HL-60 (cell line): ENCODE data around the gene TMEM176B.

Experiments used
- DNase-seq, 2 experiments: peaks; one replicate each; pipeline ENCODE4 v3.0.0-alpha.2; 2010 to 2020; ENCODE audit warnings: low read depth in 1 of 2, low spot score in 1 of 2
- H3K27ac ChIP-seq: fragments of 250-450 bp; sonication (Bioruptor Pico); replicated peaks from 2 replicates; pipeline ENCODE4 v1.5.1; 2020; ENCODE audit warnings: mild to moderate bottlenecking, moderate library complexity
- H3K27me3 ChIP-seq: fragments of 250-450 bp; sonication (Bioruptor Pico); 2 replicates; pipeline ENCODE4 v1.5.1; 2021; ENCODE audit warnings: mild to moderate bottlenecking, moderate library complexity; ENCODE audit not compliant: insufficient read depth, poor library complexity, severe bottlenecking
- H3K4me3 ChIP-seq: replicated peaks from 2 replicates; pipeline ENCODE4 v1.5.1; 2011; ENCODE audit warnings: mild to moderate bottlenecking, control low read depth, low read length; ENCODE audit not compliant: insufficient read depth
- GABPA ChIP-seq: IDR thresholded peaks from 2 replicates; pipeline ENCODE4 v1.6.1; 2012; ENCODE audit warnings: low read depth
- POLR2AphosphoS5 ChIP-seq: IDR thresholded peaks from 2 replicates; pipeline ENCODE4 v1.6.1; 2012; ENCODE audit warnings: low read depth
- REST ChIP-seq: IDR thresholded peaks from 2 replicates; pipeline ENCODE4 v1.6.1; 2012; ENCODE audit warnings: low read depth; ENCODE audit not compliant: insufficient replicate concordance
- SPI1 ChIP-seq: IDR thresholded peaks from 2 replicates; pipeline ENCODE4 v1.6.1; 2012; ENCODE audit warnings: low read depth, mild to moderate bottlenecking, borderline replicate concordance
- TF ChIP-seq, protein P1 (sequence below): IDR thresholded peaks from one replicate; pipeline ENCODE4 v1.5.1; 2011; ENCODE audit warnings: low read length, control low read depth, inconsistent platforms; ENCODE audit not compliant: insufficient read depth

Gene TMEM176B

GRCh38 chr7:150800581-150801241 is 547 bp upstream of the TMEM176B start, which contains the start of gene TMEM176A:
TMEM176A (plus strand) TSS chr7:150800769; CDS start chr7:150801551, 782 bp downstream.
- Histone ChIP-seq H3K27me3 (peaks cover 24% of the 10 kb centered on the region), H3K4me3 (no peak within 1 kb of the TSS), H3K27ac (no peak within 1 kb of the TSS)
- DNase-seq = no peak
- TF ChIP-seq POLR2AphosphoS5 = no peak
- no peak for TF ChIP-seq SPI1
- no peak for TF ChIP-seq GABPA
- TF ChIP-seq REST = no peak

DNA sequence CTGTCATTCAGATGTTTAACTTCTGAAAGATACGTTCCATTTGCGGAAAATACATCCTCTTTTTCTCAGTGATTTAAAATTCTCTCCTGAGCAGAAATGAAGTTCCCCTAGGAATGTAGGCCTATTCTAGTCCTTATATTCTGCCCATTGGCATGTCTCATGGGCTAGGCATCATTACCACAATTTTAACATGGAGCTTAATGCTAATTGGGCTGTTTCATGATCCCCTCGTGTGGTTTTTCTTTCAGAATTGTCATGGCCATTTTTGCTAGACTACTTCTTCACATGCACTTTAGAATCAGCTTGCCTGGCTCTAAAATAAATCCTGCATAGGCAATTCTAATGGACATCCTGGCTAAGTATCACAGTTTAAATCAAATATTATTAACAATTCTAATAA is 1.0 kb downstream of the TMEM176B start:
- H3K27me3 ChIP-seq = peaks cover 24% of the 10 kb centered on the region

GRCh38 chr7:150797661-150798060 is 2.5 kb downstream of the TMEM176B start:
- no peak overlapping the region for H3K4me3 ChIP-seq
- no peak for TF ChIP-seq GABPA
- TF ChIP-seq SPI1 = no peak
- TF ChIP-seq, protein P1, sequence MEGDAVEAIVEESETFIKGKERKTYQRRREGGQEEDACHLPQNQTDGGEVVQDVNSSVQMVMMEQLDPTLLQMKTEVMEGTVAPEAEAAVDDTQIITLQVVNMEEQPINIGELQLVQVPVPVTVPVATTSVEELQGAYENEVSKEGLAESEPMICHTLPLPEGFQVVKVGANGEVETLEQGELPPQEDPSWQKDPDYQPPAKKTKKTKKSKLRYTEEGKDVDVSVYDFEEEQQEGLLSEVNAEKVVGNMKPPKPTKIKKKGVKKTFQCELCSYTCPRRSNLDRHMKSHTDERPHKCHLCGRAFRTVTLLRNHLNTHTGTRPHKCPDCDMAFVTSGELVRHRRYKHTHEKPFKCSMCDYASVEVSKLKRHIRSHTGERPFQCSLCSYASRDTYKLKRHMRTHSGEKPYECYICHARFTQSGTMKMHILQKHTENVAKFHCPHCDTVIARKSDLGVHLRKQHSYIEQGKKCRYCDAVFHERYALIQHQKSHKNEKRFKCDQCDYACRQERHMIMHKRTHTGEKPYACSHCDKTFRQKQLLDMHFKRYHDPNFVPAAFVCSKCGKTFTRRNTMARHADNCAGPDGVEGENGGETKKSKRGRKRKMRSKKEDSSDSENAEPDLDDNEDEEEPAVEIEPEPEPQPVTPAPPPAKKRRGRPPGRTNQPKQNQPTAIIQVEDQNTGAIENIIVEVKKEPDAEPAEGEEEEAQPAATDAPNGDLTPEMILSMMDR = no peak
- no peak for TF ChIP-seq POLR2AphosphoS5
- TF ChIP-seq REST = no peak
- H3K27ac ChIP-seq = no peak overlapping the region
- DNase-seq = no peak
- peaks cover 24% of the 10 kb centered on the region for H3K27me3 ChIP-seq

More for the DNA sequence above, 1.0 kb downstream of the TMEM176B start:
- TF ChIP-seq SPI1 (no peak), GABPA (no peak), POLR2AphosphoS5 (no peak), REST (no peak)
- TF ChIP-seq, protein P1 = no peak
- no peak overlapping the region for H3K27ac ChIP-seq
- DNase-seq = no peak
- H3K4me3 ChIP-seq = no peak overlapping the region
